HAP-1 (cell line): ENCODE data around the gene CYP4B1.
"Not testable (repeated sequence)": the region's sequence is repeated elsewhere in the genome, so short reads cannot be mapped to it uniquely, and the experiment has no call there.

Experiments used
- DNase-seq, 2 experiments: peaks; one replicate each; pipeline ENCODE4 v3.0.0-alpha.2; 2016 to 2020; ENCODE audit warnings: low spot score in 2 of 2
- H3K27me3 ChIP-seq: fragments of 250-450 bp; sonication (Bioruptor Pico); 2 replicates; pipeline ENCODE4 v1.5.1; 2020; ENCODE audit warnings: low read depth, mild to moderate bottlenecking, moderate library complexity
- H3K36me3 ChIP-seq: fragments of 250-450 bp; sonication (Bioruptor Pico); replicated peaks from 2 replicates; pipeline ENCODE4 v1.5.1; 2020; ENCODE audit warnings: mild to moderate bottlenecking
- H3K4me1 ChIP-seq: fragments of 250-450 bp; sonication (Bioruptor Pico); 2 replicates; pipeline ENCODE4 v1.5.1; 2020; ENCODE audit warnings: mild to moderate bottlenecking
- H3K4me3 ChIP-seq: fragments of 250-450 bp; sonication (Bioruptor Pico); 2 replicates; pipeline ENCODE4 v1.5.1; 2020; ENCODE audit warnings: mild to moderate bottlenecking, moderate library complexity
- H3K9me3 ChIP-seq: fragments of 250-450 bp; sonication (Bioruptor Pico); 2 replicates; pipeline ENCODE4 v1.5.1; 2020; ENCODE audit warnings: mild to moderate bottlenecking, moderate library complexity
- in situ Hi-C: fragments of 300-500 bp; cut with MboI; formaldehyde crosslinking; loops from 3 replicates; pipeline ENCODE4 v1.14.3; 2020; ENCODE audit warnings: low sequenced_read_pairs, inconsistent platforms, mixed read lengths

Gene CYP4B1

GRCh38 chr1:46798810-46799209, at the start of gene CYP4B1:
TSS of gene CYP4B1 (plus strand) at chr1:46799046. CDS start at chr1:46799082, 36 bp downstream.
- DNase-seq: no peak
- in situ Hi-C loops: no loop called here
- Histone ChIP-seq H3K9me3 (no peaks in the 10 kb centered on the region), H3K4me3 (no peak within 1 kb of the TSS), H3K36me3 (no peaks in the 10 kb centered on the region), H3K4me1 (no peaks in the 10 kb centered on the region), H3K27me3 (no peaks in the 10 kb centered on the region)

- no peak for DNase-seq
- H3K27me3 ChIP-seq: peaks cover 4% of the 10 kb centered on the region; the same call in 1 of the 2 replicates
- in situ Hi-C loops: no loop called here
Measured at GRCh38 chr1:46749404-46749803, 49.4 kb upstream of the CYP4B1 start.

GRCh38 chr1:46749921-46750404, 48.9 kb upstream of the CYP4B1 start:
- H3K36me3 ChIP-seq: no peaks in the 10 kb centered on the region
- no peaks in the 10 kb centered on the region for H3K9me3 ChIP-seq
- H3K4me3 ChIP-seq: no peak overlapping the region
- DNase-seq: no peak
- in situ Hi-C loops: no loop called here
- H3K4me1 ChIP-seq: no peaks in the 10 kb centered on the region
- H3K27me3 ChIP-seq: peaks cover 4% of the 10 kb centered on the region; the same call in 1 of the 2 replicates

More at GRCh38 chr1:46749404-46749803, 49.4 kb upstream of the CYP4B1 start:
- no peaks in the 10 kb centered on the region for H3K9me3 ChIP-seq
- no peaks in the 10 kb centered on the region for H3K36me3 ChIP-seq
- no peaks in the 10 kb centered on the region for H3K4me1 ChIP-seq
- H3K4me3 ChIP-seq: no peak overlapping the region

GRCh38 chr1:46753985-46754384, 44.9 kb upstream of the CYP4B1 start:
- Histone ChIP-seq H3K36me3 (no peaks in the 10 kb centered on the region), H3K27me3 (no peaks in the 10 kb centered on the region), H3K4me1 (no peaks in the 10 kb centered on the region), H3K9me3 (no peaks in the 10 kb centered on the region), H3K4me3 (no peak overlapping the region)
- in situ Hi-C loops: no loop called here
- DNase-seq: no peak

GRCh38 chr1:46754707-46755106, 44.1 kb upstream of the CYP4B1 start:
- H3K27me3 ChIP-seq, H3K9me3 ChIP-seq, H3K4me3 ChIP-seq, DNase-seq, H3K4me1 ChIP-seq, H3K36me3 ChIP-seq, in situ Hi-C loops: not testable (repeated sequence)

GRCh38 chr1:46755121-46755520, 43.7 kb upstream of the CYP4B1 start:
- no peaks in the 10 kb centered on the region for H3K4me1 ChIP-seq
- H3K4me3 ChIP-seq: no peak overlapping the region
- H3K9me3 ChIP-seq: no peaks in the 10 kb centered on the region
- no peaks in the 10 kb centered on the region for H3K27me3 ChIP-seq
- no peak for DNase-seq
- in situ Hi-C loops: no loop called here
- no peaks in the 10 kb centered on the region for H3K36me3 ChIP-seq

- no peaks in the 10 kb centered on the region for H3K27me3 ChIP-seq
- no peaks in the 10 kb centered on the region for H3K4me1 ChIP-seq
- H3K9me3 ChIP-seq: no peaks in the 10 kb centered on the region
- no peak overlapping the region for H3K4me3 ChIP-seq
- DNase-seq: no peak
- in situ Hi-C loops: no loop called here
- no peaks in the 10 kb centered on the region for H3K36me3 ChIP-seq
Measured at GRCh38 chr1:46757247-46757955, 41.4 kb upstream of the CYP4B1 start.

GRCh38 chr1:46757956-46758528, 40.8 kb upstream of the CYP4B1 start:
- H3K4me3 ChIP-seq: no peak overlapping the region
- in situ Hi-C loops: no loop called here
- H3K4me1 ChIP-seq: no peaks in the 10 kb centered on the region
- H3K27me3 ChIP-seq: no peaks in the 10 kb centered on the region
- DNase-seq: no peak
- H3K36me3 ChIP-seq: no peaks in the 10 kb centered on the region
- H3K9me3 ChIP-seq: no peaks in the 10 kb centered on the region

GRCh38 chr1:46760558-46761166, 38.2 kb upstream of the CYP4B1 start:
- no peak overlapping the region for H3K4me3 ChIP-seq
- no peak for DNase-seq
- H3K27me3 ChIP-seq: no peaks in the 10 kb centered on the region; the same call in none of the 2 replicates
- H3K4me1 ChIP-seq: no peaks in the 10 kb centered on the region
- no peaks in the 10 kb centered on the region for H3K9me3 ChIP-seq
- in situ Hi-C loops: no loop called here
- H3K36me3 ChIP-seq: no peaks in the 10 kb centered on the region

GRCh38 chr1:46761740-46762139, 37.1 kb upstream of the CYP4B1 start:
- in situ Hi-C loops: no loop called here
- Histone ChIP-seq H3K4me1 (no peaks in the 10 kb centered on the region), H3K4me3 (no peak overlapping the region), H3K9me3 (no peaks in the 10 kb centered on the region), H3K36me3 (no peaks in the 10 kb centered on the region), H3K27me3 (no peaks in the 10 kb centered on the region; the same call in none of the 2 replicates)
- DNase-seq: no peak

- Histone ChIP-seq H3K27me3 (no peaks in the 10 kb centered on the region; the same call in none of the 2 replicates), H3K4me3 (no peak overlapping the region), H3K9me3 (no peaks in the 10 kb centered on the region), H3K36me3 (no peaks in the 10 kb centered on the region), H3K4me1 (no peaks in the 10 kb centered on the region)
- no peak for DNase-seq
- in situ Hi-C loops: no loop called here
Measured at GRCh38 chr1:46764402-46764801, 34.4 kb upstream of the CYP4B1 start.

GRCh38 chr1:46767649-46768282, 31.1 kb upstream of the CYP4B1 start:
- no peaks in the 10 kb centered on the region for H3K9me3 ChIP-seq
- no peaks in the 10 kb centered on the region for H3K36me3 ChIP-seq
- H3K27me3 ChIP-seq: no peaks in the 10 kb centered on the region; the same call in none of the 2 replicates
- H3K4me1 ChIP-seq: no peaks in the 10 kb centered on the region
- in situ Hi-C loops: no loop called here
- no peak overlapping the region for H3K4me3 ChIP-seq
- DNase-seq: no peak

GRCh38 chr1:46768445-46768844, 30.4 kb upstream of the CYP4B1 start:
- H3K36me3 ChIP-seq: no peaks in the 10 kb centered on the region
- DNase-seq: no peak
- no peaks in the 10 kb centered on the region; the same call in none of the 2 replicates for H3K27me3 ChIP-seq
- in situ Hi-C loops: no loop called here
- no peak overlapping the region for H3K4me3 ChIP-seq
- H3K9me3 ChIP-seq: no peaks in the 10 kb centered on the region
- no peaks in the 10 kb centered on the region for H3K4me1 ChIP-seq
